KBM-7 (cell line): ENCODE results near the gene HMCN1.
"Not testable (repeated sequence)": the region's sequence is repeated elsewhere in the genome, so short reads cannot be mapped to it uniquely, and the experiment has no call there.

Source experiments
- DNase-seq: peaks from one replicate; pipeline ENCODE4 v3.0.0-alpha.2; 2015
- in situ Hi-C: fragments of 300-500 bp; cut with MboI; formaldehyde crosslinking; loops from 2 replicates; pipeline ENCODE4 v1.14.3; 2020; ENCODE audit warnings: low sequenced_read_pairs, low pct_unique_long_range_greater_than_20kb, mixed read lengths

HMCN1 gene

GRCh38 chr1:186152227-186152619, 418.0 kb downstream of the HMCN1 start:
- in situ Hi-C loops = no loop called here
- DNase-seq = no peak

GRCh38 chr1:186152620-186153239, 418.5 kb downstream of the HMCN1 start:
- in situ Hi-C loops = no loop called here
- DNase-seq = no peak

DNA sequence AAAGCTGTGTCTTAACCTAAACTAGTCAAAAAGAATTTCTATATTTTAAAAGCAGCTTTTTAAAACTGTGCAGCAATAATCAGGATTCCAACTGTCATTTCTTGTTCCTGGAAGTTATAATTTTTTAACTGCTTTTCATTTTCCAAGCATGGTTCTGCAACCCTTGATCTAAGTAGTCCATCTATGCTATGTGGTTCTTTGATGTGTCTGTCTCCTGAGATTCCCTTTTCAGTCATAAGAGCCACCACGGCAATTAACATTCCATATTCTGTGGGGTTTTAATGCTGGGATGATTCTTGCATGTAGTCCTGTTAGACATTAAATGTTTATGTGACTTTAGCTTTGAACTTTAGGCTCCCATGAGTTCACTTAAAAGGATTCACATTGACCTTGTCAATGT, 420.5 kb downstream of the HMCN1 start:
- in situ Hi-C loops = no loop called here
- DNase-seq = no peak

- peak; percentile 17 for DNase-seq
Measured at GRCh38 chr1:186155594-186155993, 421.4 kb downstream of the HMCN1 start.

GRCh38 chr1:186162895-186163294, 428.7 kb downstream of the HMCN1 start:
- in situ Hi-C loops, DNase-seq: not testable (repeated sequence)

More at GRCh38 chr1:186155594-186155993, 421.4 kb downstream of the HMCN1 start:
- in situ Hi-C loops = no loop called here

DNA sequence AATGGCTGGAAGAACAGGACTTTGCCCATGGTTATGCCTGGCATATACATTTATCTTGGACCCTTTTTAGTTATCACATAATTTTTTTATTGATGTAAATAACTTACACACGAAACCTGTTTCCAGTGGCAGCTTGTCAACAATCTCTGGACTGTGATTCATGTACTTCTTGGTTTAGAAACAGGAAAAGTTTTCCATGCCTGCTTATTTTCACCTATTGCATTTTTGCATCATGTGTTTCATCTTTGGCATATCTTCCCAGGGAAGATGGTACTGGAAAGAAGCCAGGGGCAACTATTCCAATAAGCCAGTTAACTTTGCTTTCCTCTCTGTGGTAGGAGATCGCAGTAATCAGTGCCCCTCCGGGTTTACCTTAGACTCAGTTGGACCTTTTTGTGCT, 430.6 kb downstream of the HMCN1 start:
- in situ Hi-C loops = no loop called here
- DNase-seq = no peak

- no peak for DNase-seq
- in situ Hi-C loops = no loop called here
Measured at GRCh38 chr1:186165303-186165702, 431.1 kb downstream of the HMCN1 start.

DNA sequence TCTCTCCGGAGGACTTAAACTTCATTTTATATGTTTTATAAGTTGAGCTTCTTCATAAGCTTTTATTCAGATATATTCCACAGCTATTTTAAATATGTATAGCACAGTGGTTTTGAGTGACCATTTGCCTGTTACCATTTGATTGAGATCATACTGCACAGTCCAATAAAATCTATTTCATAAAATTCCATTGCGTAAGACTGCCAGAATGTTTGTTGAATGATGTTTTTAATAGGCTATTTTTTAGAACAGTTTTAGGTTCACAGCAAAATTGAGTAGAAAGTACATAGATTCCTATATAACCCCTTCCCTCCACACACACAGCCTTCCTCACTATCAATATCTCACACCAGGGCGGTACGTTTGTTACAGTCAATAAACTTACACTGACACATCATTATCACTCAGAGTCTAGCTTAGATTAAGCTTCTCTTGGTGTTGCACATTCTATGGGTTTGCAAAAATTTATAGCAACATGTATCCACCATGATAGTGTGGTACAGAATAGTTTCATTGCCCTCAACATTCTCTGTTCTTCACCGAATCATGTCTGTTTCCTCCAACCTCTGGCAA, 433.0 kb downstream of the HMCN1 start:
- in situ Hi-C loops = no loop called here
- no peak for DNase-seq

GRCh38 chr1:186175588-186175987, 441.4 kb downstream of the HMCN1 start:
- DNase-seq = no peak
- in situ Hi-C loops = no loop called here

DNA sequence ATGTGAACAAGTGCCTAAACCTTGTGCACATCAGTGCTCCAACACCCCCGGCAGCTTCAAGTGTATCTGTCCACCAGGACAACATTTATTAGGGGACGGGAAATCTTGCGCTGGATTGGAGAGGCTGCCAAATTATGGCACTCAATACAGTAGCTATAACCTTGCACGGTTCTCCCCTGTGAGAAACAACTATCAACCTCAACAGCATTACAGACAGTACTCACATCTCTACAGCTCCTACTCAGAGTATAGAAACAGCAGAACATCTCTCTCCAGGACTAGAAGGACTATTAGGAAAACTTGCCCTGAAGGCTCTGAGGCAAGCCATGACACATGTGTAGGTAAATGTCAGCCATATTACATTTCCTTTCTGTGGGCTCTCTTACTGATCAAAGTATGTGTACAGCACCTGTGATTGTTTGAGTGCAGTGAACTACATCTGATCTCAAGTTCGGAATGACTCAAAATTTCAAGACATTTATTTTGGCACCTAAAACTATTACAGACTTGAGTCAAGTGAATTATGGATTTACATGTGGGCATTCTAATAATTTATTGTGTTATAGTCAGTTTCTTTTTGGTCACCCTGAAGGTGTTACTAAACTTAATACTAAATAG, 444.3 kb downstream of the HMCN1 start:
- DNase-seq = no peak

DNA sequence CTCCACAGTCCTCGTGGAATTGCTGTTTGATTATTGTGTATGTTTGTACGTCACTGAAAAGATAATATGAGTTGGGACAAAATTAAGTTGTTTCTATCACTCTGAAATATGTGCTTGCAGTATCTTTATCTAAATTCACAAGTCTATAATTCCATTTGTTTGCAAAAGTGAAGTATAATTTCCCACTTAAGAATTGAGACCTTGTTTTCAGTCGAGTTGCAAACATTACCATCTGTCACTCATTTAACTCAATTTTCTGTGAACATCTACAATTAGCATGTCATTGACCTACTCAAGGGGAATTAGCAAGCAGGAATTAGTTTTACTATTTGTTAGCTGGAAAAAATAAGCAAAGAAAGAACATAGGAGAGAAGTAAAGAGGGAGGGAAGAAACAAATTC, 445.0 kb downstream of the HMCN1 start:
- in situ Hi-C loops = no loop called here
- no peak for DNase-seq

More for the DNA sequence above, 444.3 kb downstream of the HMCN1 start:
- in situ Hi-C loops = no loop called here

- in situ Hi-C loops = no loop called here
- DNase-seq = no peak
Measured at GRCh38 chr1:186183219-186183618, 449.0 kb downstream of the HMCN1 start.

DNA sequence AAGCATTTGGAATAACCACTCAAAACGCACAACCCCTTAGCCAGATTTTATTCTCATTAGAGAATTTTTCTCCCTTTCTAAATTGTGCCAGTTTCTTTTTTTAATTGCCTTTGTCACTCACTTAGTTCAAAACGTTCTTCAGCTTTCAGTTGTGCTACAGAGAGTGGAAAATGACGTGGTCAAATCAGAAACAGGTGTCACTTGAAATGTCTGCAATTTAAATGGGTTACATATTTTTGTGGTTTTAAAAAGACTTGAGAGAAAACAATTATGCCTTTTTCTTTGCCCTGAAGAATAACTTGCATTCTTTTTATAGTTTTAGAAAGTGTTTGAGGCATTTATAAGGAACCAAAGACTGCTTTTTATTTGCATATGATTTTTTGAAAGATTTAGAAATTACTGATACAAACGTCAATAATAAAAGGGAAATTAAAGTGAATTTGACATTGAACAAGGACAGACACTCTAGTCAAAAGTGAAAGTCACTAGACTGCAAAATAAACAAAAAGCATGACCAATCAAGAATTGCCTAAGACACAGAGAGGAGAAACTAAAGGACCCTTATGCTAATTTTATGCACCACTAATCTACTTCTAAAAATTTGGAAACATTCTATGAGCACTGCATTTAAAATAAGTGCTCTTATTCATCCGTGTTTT, 449.9 kb downstream of the HMCN1 start:
- no peak for DNase-seq
- in situ Hi-C loops = no loop called here

- DNase-seq, in situ Hi-C loops: not testable (repeated sequence)
Measured at GRCh38 chr1:186186251-186186650, 452.1 kb downstream of the HMCN1 start.

- in situ Hi-C loops = no loop called here
- DNase-seq = no peak
Measured at GRCh38 chr1:186187601-186188000, 453.4 kb downstream of the HMCN1 start.

- in situ Hi-C loops = no loop called here
- DNase-seq = no peak
Measured at GRCh38 chr1:186188004-186188539, 453.9 kb downstream of the HMCN1 start.

DNA sequence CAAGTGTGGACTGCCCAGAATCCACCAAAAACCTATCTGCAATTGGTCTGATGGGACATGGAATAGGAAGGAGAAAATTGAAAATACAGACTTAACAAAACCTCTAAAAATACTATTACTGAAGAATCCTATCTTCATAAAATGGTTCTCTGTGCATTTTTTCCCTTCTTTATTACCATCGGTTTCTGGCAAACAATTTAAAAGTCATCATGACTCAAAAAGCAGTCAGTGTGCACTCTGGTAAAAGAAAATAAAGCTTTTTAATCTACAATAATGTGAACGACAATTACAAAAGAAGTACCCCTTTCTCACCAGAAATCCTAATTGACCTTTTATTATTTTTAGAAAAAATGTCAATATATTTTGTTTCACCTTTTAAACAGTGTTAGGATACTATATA, 454.5 kb downstream of the HMCN1 start:
- no peak for DNase-seq
- in situ Hi-C loops = no loop called here

DNA sequence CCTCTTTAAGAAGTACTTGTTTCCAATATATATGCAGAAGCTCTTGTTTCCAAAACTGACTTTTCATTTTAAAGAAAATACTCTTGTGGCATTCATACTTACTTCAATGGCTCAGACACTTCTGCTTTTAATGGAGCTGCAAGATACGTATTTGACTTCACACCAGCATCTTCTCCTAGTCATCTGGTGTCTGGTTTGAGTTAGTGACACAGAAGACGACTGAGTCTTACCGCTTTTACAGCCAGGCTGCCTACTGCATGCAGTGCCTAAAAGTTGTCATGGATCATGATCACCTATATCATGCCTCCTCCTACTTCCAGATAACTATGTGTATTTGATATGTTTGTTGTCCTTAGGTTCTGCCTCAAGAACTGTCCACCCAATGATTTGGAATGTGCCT, 455.0 kb downstream of the HMCN1 start:
- in situ Hi-C loops = no loop called here
- DNase-seq = no peak

GRCh38 chr1:186191511-186191910, 457.3 kb downstream of the HMCN1 start:
- in situ Hi-C loops = no loop called here
- DNase-seq = no peak

DNA sequence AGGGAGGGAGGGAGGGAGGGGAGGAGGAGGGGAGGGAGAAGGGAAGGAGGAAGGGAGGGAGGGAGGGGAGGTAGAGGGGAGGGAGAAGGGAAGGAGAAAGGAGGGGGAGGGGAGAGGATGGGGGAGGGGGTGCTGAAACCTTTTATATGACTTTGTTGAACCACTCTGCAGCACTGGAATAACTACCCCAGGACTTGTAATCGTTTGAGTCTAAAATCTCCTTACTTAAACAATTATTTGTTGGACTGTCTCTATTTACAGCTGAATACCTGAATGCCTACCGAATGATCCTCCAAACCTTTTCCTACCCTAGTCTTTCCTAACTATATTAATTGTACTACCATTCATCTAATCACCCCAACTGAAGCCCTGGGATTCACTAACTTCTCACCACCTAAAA, 459.0 kb downstream of the HMCN1 start:
- in situ Hi-C loops = no loop called here
- DNase-seq = no peak
